ENCODE data around the gene WFDC12. TPM values are rescaled to one million over a fixed set of nuclear protein-coding genes. Genes with fewer than 3 reads are reported as not detected.
"Not testable (repeated sequence)": the region's sequence is repeated elsewhere in the genome, so short reads cannot be mapped to it uniquely, and the experiment has no call there.

WFDC12 gene
- 1.1 TPM for total RNA-seq

DNA sequence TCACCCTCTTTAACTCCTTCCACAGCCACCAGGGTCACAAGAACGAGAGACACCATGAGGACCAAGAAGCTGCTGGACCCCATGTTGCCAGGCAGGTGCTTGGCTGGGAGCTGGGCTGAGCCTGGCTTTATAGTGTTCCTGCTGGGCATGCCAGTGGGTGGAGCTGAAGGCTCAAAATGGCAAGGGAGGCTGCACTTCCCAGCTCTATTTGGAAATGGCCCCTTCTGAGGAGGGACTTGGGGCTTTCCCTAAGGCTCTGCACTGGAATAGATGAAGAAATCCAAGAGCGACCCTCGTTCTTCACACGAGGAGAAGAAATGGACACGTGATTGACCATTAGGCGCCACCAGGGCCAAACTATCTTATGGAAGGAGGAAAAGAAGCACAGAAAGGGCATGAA, at the start of gene WFDC12:
Gene WFDC12, minus strand, starts transcription at position 101 of the 400 bp plus-strand sequence. Its CDS starts 18 bp downstream, at position 83.
- DNase-seq: no peak

DNA sequence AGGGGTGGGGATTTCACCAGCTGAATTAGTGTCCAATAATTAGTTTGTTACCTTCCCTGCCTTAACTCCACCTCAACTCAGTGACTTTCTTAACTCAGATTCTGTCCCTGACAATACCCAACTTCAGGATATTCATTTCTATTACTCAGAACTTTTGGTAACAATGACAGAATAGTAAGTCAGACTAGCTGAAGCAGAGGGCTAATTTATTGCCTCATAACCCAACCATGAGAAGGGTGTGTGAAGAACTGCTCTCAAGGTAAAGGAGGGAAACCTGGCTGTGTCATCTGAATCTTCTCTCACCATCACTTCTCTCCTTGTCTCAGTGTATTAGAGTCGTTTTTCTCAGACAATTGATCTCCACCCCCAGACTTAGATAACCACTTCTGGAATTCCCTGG, 49.3 kb upstream of the WFDC12 start:
- no peak for DNase-seq

DNA sequence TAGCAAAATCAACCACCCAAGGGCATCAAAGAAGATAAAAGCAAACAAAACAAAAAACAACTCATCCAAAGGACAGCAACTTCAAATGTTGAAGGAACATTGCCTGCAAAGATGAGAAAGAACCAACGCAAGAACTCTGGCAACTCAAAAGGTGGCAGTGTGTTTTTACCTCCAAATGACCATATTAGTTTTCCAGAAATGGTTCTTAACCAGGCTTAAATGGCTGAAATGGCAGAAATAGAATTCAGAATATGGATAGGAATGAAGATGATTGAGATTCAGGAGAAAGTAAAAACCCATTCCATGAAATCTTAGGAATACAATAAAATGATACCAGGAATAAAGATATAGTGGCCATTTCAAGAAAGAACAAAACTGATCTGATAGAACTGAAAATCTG, 40.6 kb upstream of the WFDC12 start:
- no peak for DNase-seq

- DNase-seq: no peak
These were observed 39.0 kb upstream of the WFDC12 start for GRCh38 chr20:45163083-45163803.

GRCh38 chr20:45157962-45158361, 33.7 kb upstream of the WFDC12 start:
- DNase-seq: peak; percentile 2

- DNase-seq: no peak
These were observed 32.4 kb upstream of the WFDC12 start for GRCh38 chr20:45156713-45157112.

GRCh38 chr20:45154794-45155193, 30.5 kb upstream of the WFDC12 start:
- not testable (repeated sequence) for DNase-seq

DNA sequence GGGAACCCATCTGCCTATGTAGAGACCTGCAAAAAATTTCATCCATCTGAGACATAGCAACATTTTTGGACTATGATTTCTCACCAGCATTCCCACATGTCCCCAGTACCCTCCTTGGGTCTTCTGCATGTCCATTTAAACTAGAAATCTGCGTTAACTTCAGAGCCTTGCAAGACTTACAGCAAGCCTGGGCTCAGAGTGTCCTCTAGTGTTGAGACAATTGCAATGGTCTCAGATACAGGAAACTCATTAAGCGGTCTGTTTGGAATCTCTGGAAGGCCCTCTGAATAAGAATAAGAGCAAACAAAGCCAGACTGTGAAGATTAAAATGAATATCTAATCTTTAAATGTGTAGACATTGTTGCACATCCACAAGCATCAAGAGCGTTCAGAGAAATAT, 29.9 kb upstream of the WFDC12 start:
- DNase-seq: no peak

- no peak for DNase-seq
These were observed 29.5 kb upstream of the WFDC12 start for GRCh38 chr20:45153752-45154151.

DNA sequence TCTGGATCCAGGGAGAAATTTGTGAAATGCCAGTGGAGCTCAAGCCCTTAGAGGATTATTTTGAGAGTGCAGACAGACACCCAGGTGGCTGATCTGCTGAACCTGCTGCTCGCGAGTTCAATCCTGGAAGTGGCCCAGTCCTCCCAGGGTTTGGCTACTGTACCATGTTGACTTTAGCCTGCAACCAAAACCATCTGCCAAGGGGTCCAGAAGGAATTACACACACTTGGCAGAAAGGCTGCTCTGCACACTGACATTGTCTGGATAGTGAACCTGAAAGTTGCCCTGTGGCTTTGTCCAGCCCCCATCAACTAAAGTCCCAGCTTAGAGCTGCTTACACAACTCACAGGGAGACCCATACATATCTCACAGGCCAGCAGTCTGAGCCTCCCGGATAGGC, 28.9 kb upstream of the WFDC12 start:
- DNase-seq: no peak

DNA sequence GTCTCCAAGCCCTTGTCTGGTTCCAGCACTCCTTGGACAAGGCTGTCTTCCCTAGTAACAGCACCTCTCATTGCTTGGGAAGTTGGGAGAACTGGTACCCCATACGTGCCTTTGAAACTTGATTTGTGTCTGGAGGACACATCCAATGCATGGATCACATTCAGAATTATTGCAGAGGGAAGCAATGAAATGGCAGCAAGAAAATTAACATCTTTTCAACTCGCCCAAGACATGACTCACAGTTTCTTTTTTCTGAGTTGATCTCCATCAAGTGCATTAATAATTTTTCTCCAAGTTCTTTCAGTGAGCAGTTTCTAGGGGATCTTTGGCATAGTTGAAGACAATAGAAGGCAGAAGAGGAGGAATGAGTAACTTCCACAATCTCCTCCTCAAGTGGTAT, 28.1 kb upstream of the WFDC12 start:
- no peak for DNase-seq

- DNase-seq: no peak
These were observed 24.8 kb upstream of the WFDC12 start for GRCh38 chr20:45149062-45149461.

- no peak for DNase-seq
These were observed 16.6 kb upstream of the WFDC12 start for GRCh38 chr20:45140836-45141235.

- not testable (repeated sequence) for DNase-seq
These were observed 15.6 kb upstream of the WFDC12 start for GRCh38 chr20:45139733-45140375.

- DNase-seq: no peak
These were observed 14.5 kb upstream of the WFDC12 start for GRCh38 chr20:45138561-45139300.

- DNase-seq: no peak
These were observed 12.6 kb upstream of the WFDC12 start for GRCh38 chr20:45136911-45137310.

- DNase-seq: no peak
These were observed 3.8 kb upstream of the WFDC12 start for GRCh38 chr20:45128099-45128498.

DNA sequence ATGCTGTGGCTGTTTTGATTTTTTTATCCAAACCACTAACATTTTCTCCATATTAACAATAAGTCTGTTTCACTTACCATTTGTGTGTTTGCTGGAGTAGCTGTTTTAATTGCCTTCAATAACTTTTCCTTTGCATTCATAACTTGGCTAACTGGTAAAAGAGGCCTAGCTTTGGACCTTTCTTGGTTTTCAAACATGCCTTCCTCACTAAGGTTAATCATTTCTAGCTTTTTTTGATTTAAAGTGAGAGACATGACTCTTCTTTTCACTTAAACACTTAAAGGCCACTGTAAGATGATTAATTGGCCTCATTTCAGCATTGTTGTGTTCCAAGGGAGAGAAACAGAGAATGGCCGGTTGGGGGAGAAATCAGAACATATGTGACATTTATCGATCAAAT, 2.9 kb downstream of the WFDC12 start:
- DNase-seq: no peak

- DNase-seq: no peak
These were observed 4.6 kb downstream of the WFDC12 start for GRCh38 chr20:45119556-45120266.

DNA sequence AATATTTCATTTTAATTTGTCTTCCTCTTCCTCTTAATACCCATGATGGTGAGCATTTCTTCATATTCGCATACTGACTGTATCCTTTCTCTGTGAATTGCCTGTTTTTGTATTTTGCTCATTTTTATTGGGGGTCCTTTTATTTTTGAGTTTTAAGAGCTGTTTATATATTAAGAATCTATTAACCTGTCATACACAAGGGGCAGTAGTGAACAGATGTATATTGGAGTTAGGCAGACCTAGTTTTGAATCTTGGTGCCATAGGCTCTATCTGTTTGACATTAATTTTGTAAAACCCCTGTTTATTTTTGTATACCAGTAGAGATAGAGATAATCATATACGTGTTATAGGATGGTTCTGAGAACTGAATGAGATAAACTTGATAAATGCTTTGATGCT, 6.2 kb downstream of the WFDC12 start:
- no peak for DNase-seq

DNA sequence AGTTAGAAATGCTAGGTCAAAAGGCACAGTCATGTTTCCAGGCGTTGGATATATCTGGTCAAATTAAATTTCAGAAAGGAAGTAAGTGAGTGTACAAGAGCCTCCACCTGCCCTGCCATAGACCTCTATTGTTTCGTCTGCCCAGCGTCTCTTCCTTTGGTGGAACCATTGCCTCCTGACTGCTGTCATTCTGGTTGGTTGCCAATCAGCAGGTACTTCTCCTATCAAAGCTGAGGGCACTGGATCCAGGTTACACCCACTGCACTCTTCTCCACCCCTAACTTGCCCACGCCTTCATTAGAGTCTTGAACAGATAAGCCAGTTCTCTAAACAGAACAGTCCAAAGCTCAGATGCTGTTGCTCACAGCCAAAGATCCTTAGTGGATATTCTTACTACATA, 6.7 kb downstream of the WFDC12 start:
- no peak for DNase-seq

DNA sequence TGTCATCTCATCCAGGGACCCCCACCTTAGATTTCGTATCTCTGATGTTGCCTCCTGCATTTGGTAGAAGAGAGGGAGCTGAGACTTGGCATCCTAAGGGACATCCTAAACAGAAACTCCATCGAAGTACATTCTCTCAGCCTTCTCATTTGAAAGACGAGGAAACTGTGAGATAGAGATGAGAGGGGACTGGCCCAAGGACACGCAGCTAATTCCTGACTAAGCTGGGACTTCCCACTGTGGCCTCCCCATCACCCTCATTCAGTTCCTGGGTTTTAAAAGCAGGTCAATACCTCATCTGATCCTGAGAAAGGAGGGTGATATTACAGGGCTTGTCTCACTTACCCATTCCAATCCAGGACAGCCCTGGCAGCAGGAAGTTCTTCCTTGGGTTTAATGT, 8.4 kb downstream of the WFDC12 start:
- DNase-seq: no peak

GRCh38 chr20:45115386-45115774, 8.9 kb downstream of the WFDC12 start:
- DNase-seq: no peak

All from skin of body (tissue), 2 donors.